HG03095 (cell line): ENCODE measurements around the gene BMP6.

ENCODE experiments used
- ATAC-seq: cut with Tn5 transposase; IDR thresholded peaks from one replicate; pipeline ENCODE4 v1.9.1; 2021; ENCODE audit warnings: moderate library complexity; ENCODE audit not compliant: unreplicated experiment

BMP6 gene

GRCh38 chr6:7821426-7821825 lies 95.5 kb downstream of the BMP6 start:
- no peak for ATAC-seq

DNA sequence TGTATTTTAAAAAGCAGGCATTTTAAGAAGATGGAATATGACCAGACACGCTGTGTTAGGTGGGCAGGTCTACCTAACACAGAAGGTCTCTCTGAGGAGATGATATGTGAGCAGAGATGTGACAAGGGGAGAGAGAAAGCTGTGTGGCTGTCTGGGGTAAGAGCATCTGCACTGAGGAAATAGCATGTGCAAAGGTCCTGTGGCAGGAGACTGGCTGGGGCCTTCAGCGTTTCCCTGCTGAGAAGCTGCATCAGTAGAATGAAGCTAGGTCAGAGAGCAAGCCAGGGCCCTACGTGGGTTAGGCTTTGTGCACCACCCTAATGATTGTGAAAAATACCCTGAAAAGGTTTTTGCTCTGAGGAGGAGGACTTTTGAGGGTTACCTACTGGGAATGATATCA lies 97.7 kb downstream of the BMP6 start:
- no peak for ATAC-seq

DNA sequence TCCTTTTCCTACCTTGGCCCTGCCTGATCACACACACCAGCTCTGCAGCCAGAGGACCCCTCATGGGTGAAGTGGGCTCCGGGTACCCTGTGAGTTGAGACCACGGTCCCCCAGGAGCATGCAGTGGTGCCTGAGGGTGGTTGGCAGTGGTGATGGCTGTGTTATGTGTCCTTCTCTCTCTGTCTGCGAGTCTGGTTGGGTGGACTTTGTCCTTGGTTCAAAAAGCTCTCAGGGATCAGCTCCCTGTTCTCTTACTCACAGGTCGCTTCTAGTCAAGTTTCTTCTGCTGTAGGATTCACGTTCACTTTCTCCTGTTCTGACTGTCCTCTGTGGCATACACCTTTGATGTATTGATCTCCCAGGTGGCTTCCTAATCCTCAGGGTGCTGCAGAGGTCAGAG lies 100.1 kb downstream of the BMP6 start:
- ATAC-seq, result no peak

DNA sequence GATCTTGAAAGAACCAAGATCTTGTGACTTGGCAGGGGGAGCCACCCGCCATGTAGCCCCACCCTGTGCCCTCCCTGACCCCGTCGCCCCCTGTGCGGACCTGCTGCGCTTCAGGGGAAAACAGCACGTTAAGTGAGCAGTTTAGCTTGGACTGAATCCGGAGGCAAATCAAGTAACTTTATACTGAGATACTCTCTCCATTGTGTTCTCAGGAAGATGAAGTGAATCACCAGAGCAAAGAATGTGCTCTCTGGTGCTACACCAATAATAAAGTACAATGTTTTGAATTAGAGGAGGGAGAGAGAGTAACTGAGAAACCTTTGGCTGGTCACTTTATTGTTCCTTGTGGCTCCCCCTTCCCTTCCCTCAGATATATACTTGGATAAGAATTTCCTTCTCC lies 101.2 kb downstream of the BMP6 start:
- no peak for ATAC-seq

DNA sequence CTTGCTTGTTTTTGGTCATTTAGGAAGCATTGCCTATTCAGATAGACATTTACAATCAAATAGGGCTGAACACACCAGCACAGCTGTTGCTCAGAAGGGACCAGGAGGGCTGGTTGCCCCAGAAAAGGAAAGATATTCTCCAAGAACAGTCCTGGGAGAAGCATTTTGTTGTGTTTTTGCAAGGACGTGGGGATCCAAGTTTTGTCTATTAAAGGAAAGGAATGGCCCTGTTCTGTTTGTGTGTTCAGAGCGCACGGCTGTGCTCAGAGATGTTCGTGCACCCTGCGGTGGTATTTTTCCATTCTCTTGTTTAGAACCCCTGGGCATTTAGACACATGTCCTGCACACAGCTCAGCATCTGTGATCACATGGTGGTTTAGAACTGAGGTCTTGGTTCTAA lies 102.2 kb downstream of the BMP6 start:
- no peak for ATAC-seq

DNA sequence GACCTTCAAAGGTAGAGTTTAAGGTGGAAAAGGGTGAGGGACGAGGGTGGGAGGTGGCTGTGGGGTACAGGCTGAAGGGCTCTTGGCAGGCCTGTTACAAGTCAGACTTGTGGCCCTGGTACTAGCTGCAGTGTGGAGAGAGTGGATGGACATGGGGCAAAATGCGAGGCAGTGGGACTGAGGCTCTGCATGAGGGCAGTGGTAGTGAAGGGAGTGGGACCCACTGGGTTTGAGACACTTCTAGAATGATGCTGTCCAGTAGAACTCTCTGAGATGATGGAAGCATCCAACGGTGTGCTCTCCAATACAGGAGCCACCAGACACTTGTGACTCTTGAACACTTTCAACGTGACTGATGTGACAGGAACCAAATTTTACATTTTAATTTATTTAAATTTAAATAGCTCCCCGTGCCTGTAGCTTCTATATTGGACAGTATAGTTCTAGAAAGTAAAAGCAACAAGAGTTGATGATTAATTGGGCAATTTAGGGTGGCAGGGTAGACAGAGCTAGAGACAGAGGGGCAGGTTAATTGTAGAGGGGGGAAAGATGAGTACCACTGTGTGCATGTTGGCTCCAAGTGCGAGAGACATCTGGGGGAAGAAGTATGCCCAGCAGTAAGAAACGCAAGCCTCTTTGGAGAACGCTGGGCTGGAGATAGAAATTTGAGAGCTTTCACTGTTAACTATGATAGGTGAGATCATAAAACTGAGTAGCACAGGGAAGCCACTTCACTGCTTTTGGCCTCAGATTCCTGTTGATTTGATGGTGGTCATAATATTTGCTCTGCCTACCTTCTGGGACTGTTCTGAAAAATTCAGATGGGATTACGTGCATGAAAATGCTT lies 107.2 kb downstream of the BMP6 start:
- ATAC-seq, result no peak

DNA sequence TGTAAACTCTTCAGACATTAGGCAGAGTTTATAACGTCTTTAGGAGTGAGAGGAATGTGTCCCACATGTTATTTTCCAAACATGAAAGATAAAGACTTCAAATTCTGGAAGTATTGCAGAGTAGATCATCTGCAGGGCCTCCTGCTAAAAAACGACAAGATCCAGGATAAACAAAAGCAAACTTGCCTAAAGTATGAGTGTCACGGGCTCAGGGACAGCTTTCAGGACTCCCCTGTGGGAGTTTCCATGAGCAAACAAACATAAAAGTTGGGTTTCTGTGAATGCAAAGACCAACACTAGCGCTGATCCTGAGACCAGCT lies 107.8 kb downstream of the BMP6 start:
- no peak for ATAC-seq

- no peak for ATAC-seq
Measured at GRCh38 chr6:7836371-7837026, 110.6 kb downstream of the BMP6 start.

GRCh38 chr6:7841781-7842468 lies 116.0 kb downstream of the BMP6 start:
- ATAC-seq, result no peak

GRCh38 chr6:7846966-7847818 lies 121.3 kb downstream of the BMP6 start:
- no peak for ATAC-seq

GRCh38 chr6:7848229-7848628 lies 122.3 kb downstream of the BMP6 start:
- ATAC-seq, result no peak

GRCh38 chr6:7851780-7852179 lies 125.9 kb downstream of the BMP6 start:
- ATAC-seq, result no peak

- no peak for ATAC-seq
Measured at GRCh38 chr6:7859591-7859990, 133.7 kb downstream of the BMP6 start.

DNA sequence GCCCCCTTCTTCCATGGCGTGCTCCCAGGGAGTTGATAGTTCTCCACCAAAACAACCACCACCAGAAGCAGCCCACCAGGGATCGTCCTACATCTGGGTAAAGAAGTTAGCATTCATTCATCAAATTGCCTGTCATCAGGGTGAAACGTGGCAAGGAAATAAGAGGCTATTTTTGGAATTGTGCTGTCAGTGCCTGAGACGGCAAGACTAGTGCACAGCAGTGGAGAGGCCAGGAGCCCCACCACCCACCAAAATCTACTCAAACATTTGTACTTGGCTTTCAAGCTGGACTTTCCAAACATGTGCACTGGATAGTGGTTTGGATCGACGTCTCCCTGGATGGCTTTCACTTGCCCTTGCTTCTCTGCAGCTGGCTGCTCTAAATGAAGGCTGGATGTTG lies 139.9 kb downstream of the BMP6 start:
- no peak for ATAC-seq

DNA sequence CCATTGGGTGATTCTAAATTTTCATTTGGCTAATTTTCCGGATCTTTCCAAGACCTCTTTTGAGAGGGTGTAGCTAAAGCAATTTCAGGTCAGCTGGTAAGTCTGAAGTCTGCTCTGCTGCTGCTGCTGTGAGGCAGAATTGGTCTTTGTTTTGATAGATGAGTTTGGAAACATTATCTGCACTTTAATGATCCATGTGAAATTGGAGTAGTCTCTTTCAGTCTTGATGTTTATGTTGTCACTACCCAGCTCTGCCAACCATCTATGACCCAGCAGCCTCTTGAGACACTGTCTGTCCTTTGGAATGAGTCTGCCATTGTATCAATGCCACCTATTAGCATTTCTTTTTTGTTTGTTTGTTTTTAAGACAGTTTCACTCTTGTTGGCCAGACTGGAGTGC lies 140.6 kb downstream of the BMP6 start:
- ATAC-seq, result no peak

GRCh38 chr6:7868926-7869325 lies 143.0 kb downstream of the BMP6 start:
- no peak for ATAC-seq

GRCh38 chr6:7878401-7878964 lies 152.6 kb downstream of the BMP6 start:
- ATAC-seq, result no peak

GRCh38 chr6:7879043-7879442 lies 153.1 kb downstream of the BMP6 start:
- no peak for ATAC-seq

DNA sequence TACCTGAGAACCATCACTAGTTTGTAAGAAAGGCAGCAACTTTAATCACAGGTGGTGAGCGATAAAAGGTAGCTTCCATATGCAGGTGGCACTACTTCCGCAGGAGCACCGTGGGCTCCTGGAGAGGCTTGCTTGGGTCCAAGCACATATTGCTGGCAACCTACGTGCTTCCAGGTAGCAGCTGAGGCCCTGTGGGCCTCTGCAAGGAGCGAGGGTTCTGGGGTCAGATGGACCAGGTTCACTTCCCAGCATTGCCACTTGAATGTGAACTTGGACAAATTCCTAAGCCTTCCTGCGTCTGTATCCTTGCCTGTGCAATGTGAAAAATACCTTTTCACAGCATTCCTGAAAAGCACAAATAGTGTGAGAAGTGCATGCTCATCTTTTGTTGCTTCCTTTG lies 153.7 kb downstream of the BMP6 start:
- ATAC-seq, result no peak

- ATAC-seq, result no peak
Measured at GRCh38 chr6:7879980-7880717, 154.2 kb downstream of the BMP6 start.
